ENCODE measurements around the gene CCDC91.

CCDC91 gene

DNA sequence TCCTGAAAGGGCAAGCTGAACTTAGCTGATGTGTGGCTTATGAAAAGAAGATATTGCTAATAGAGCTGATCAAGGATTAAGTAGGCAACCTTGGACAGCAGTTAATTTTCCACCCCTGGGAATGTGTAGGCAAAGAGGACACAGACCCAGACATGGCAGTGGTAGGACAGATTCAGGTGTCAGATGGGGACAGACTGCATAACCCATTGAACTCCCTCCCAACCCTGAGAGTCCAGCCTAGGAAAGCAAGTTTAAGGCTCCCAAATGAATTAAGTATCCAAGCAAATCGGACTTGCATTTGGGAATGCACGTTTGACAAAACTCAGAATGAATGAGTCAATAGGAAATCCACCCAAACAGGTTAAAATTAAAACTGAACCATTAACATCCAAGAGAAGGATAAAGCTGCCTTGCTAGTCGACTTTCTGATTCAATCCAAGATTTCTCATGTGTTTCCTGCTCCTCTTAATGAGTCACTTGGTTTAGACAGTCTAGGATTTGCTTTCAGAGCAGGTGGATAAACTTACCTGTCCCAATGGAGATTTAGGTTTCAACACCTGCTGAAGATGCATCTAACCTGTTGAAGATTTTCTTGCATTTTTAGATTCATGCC is 385.4 kb downstream of the CCDC91 start:
- Mint-ChIP-seq H3K9me3 (peaks cover 6% of the 10 kb centered on the region), H3K4me3 (no peak overlapping the region), H3K4me1 (no peaks in the 10 kb centered on the region), H3K27ac (ENCODE audit: low read depth) (no peak overlapping the region), H3K27me3 (no peaks in the 10 kb centered on the region), H3K36me3 (ENCODE audit: insufficient read depth) (peaks cover 2% of the 10 kb centered on the region)
- DNase-seq (ENCODE audit: low spot score in 2 of 2) (no peak), ATAC-seq (replicated peaks; ENCODE audit: extremely low read depth, poor library complexity, severe bottlenecking) (no peak)

DNA sequence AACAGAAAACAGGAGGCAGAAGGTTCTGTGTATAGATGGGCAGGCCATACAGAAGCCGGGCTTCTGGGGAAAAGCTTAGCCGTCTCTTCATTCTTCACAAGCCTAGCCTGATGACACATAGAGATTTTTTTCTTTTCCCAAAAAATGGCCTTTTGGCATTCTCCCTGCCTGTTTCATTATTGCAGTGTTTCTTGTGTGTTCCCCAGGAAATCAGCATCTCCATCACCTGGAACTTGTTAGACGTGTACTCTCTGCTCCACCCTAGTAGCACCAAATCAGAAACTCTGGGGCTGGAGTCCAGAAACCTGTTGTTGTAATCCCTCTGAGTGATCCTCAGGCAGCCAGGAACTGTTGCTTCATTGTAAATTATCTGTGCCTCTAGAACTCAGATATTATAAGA is 388.1 kb downstream of the CCDC91 start:
- Mint-ChIP-seq H3K9me3 (peaks cover 6% of the 10 kb centered on the region), H3K36me3 (ENCODE audit: insufficient read depth) (no peaks in the 10 kb centered on the region), H3K4me1 (no peaks in the 10 kb centered on the region), H3K27ac (ENCODE audit: low read depth) (no peak overlapping the region), H3K4me3 (no peak overlapping the region), H3K27me3 (no peaks in the 10 kb centered on the region)
- ATAC-seq (replicated peaks; ENCODE audit: extremely low read depth, poor library complexity, severe bottlenecking) (no peak), DNase-seq (ENCODE audit: low spot score in 2 of 2) (no peak)

DNA sequence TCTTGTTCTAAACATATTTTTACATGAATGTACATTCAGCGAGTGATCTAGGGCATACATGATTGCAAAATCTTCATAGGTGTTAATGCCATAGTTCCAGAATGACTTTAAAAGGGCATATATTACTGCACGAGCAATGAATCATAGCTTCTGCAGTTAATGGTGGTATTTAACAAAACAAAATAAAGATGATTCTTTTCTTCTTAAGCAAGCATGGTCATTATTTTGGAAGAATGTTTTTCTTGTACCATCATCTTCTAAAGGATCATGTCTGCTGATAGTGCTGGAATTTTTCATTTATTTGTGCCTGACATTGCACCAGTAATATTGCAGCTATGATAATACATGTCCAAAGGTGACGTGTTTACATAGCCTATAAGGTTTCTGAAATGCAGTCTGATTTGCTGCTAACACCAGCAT is 388.6 kb downstream of the CCDC91 start:
- Mint-ChIP-seq H3K4me3 (no peak overlapping the region), H3K27ac (ENCODE audit: low read depth) (no peak overlapping the region)

DNA sequence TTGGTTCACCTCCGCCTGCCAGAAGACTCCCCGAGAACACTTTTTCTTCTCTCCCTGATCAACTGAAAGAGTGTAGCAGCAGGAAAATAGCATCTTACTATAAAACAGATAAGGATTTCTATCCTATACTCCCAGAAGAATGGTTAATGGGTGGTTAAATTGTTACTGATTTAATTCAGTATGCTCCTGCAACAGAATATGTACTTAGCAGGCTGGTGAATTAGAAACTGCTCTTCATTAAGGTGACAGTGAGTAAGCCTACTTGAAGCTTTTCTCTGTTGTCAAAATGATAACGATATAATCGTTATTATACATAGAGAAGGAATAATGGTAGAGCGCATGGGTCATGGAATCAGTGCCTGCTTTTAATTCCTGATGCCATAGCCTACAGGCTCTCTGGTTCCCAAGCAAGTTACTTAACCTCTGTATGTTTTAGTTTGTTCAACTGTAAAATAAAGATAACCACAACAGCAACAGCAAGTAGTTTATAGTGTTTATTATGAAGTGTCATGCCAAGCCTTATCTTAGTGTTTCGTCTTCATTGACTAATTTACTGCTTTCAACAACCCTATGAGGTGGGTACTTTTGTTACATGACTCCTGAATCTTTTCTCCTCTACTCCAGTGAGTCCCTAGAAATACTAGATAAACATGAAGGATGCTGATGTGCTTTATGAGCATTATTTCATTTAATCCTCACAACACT is 392.6 kb downstream of the CCDC91 start:
- no peak for DNase-seq (ENCODE audit: low spot score in 2 of 2)
- Mint-ChIP-seq H3K4me1 (no peaks in the 10 kb centered on the region), H3K4me3 (no peak overlapping the region), H3K27ac (ENCODE audit: low read depth) (no peak overlapping the region), H3K36me3 (ENCODE audit: insufficient read depth) (no peaks in the 10 kb centered on the region), H3K27me3 (no peaks in the 10 kb centered on the region), H3K9me3 (peaks cover 6% of the 10 kb centered on the region)
- no peak for ATAC-seq (replicated peaks; ENCODE audit: extremely low read depth, poor library complexity, severe bottlenecking)

More for the DNA sequence above, 388.6 kb downstream of the CCDC91 start:
- no peak for ATAC-seq (replicated peaks; ENCODE audit: extremely low read depth, poor library complexity, severe bottlenecking)
- H3K4me1 Mint-ChIP-seq, result no peaks in the 10 kb centered on the region
- H3K27me3 Mint-ChIP-seq, result no peaks in the 10 kb centered on the region
- no peak for DNase-seq (ENCODE audit: low spot score in 2 of 2)
- peaks cover 6% of the 10 kb centered on the region for H3K9me3 Mint-ChIP-seq
- H3K36me3 Mint-ChIP-seq (ENCODE audit: insufficient read depth), result no peaks in the 10 kb centered on the region

DNA sequence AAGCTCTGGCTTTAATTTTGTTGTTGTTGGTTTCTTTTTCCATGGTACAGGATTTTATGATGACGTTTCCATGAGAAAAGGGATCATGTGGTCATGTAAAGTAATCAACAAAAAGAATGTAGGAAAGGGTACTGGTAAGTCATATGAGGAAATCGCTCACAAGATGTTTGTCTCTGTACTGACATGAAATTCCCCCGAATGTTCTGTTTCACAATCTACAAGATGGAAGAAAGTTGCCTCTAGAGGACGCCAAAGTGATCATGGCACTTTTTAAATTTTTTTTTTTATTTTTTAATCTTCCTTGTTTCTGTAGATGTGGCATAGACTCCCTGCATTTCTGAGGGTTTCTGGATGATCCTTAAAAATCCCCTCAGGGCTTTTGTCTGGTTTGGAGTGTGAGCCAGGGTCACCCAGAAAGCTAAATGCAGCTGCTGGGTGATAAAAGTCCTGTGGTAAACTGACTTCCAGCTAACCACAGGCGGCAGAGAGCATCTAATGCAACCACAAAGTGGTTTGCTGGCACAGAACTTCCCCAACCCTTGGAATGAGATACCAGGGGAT is 393.5 kb downstream of the CCDC91 start:
- Mint-ChIP-seq H3K27ac (ENCODE audit: low read depth) (no peak overlapping the region), H3K9me3 (peaks cover 6% of the 10 kb centered on the region), H3K27me3 (no peaks in the 10 kb centered on the region), H3K36me3 (ENCODE audit: insufficient read depth) (no peaks in the 10 kb centered on the region), H3K4me3 (no peak overlapping the region), H3K4me1 (no peaks in the 10 kb centered on the region)
- DNase-seq (ENCODE audit: low spot score in 2 of 2) (no peak), ATAC-seq (replicated peaks; ENCODE audit: extremely low read depth, poor library complexity, severe bottlenecking) (no peak)

DNA sequence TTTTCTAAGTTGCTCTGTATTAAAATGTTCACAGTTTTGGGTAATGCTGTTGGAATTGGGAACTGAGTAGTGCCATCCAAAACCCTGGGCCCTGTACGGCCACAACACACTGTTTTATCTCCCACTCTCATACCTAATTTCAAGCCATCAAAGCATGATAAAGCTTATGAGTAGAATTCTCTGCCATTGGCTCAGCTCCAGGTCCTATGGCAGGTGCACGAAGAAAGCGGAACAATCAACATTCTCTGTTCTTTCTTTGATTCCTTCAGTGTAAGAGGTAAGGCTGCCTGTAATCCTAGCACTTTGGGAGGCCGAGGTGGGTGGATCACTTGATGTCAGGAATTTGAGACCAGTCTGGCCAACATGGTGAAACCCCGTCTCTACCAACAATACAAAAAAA is 394.9 kb downstream of the CCDC91 start:
- DNase-seq (ENCODE audit: low spot score in 2 of 2) (no peak), ATAC-seq (replicated peaks; ENCODE audit: extremely low read depth, poor library complexity, severe bottlenecking) (no peak)
- Mint-ChIP-seq H3K4me3 (no peak overlapping the region), H3K9me3 (peaks cover 3% of the 10 kb centered on the region), H3K27me3 (no peaks in the 10 kb centered on the region), H3K27ac (ENCODE audit: low read depth) (no peak overlapping the region), H3K4me1 (no peaks in the 10 kb centered on the region), H3K36me3 (ENCODE audit: insufficient read depth) (no peaks in the 10 kb centered on the region)

DNA sequence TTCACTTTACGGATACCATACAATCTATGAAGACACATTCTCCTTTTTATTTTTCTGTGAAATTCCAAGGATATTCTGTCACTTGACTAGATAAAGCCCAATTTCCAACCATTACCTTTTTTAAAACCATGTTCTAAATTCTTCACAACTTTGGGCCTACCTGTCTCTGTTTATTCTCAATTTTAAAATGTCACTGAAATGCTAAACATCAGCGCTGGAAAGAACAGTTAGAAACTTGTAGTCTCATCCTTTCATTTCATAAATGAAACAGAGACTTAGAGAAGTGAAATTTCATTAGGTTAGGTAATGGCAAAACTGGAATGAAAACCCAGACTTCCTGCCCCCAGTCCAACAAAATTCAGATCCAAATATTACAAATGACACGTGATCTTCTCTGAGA is 396.2 kb downstream of the CCDC91 start:
- no peaks in the 10 kb centered on the region for H3K36me3 Mint-ChIP-seq (ENCODE audit: insufficient read depth)
- DNase-seq (ENCODE audit: low spot score in 2 of 2), result no peak
- peaks cover 1% of the 10 kb centered on the region for H3K9me3 Mint-ChIP-seq
- no peak for ATAC-seq (replicated peaks; ENCODE audit: extremely low read depth, poor library complexity, severe bottlenecking)
- no peaks in the 10 kb centered on the region for H3K27me3 Mint-ChIP-seq
- H3K27ac Mint-ChIP-seq (ENCODE audit: low read depth), result no peak overlapping the region
- H3K4me1 Mint-ChIP-seq, result no peaks in the 10 kb centered on the region
- no peak overlapping the region for H3K4me3 Mint-ChIP-seq

DNA sequence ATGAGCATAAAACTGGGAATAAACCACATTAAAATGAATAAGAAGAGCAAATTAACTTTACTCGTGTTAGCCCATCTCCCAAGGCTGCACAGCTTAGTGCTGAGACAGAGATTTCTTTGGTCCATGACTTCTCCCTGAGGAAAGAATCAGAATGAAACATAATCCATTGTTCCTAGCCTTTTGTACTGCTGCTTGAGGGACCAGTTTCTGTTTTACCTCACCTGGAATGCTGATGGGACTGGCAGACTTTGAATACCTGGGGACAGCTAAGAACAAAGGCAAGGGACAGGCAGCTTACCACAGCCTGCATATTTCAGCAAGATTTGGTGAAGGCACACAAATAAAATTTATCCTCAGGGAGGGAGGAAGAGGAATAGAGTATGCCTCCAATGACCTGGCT is 401.6 kb downstream of the CCDC91 start:
- no peak overlapping the region for H3K27ac Mint-ChIP-seq (ENCODE audit: low read depth)

More for the DNA sequence above, 401.6 kb downstream of the CCDC91 start:
- peaks cover 15% of the 10 kb centered on the region for H3K9me3 Mint-ChIP-seq
- H3K27me3 Mint-ChIP-seq, result no peaks in the 10 kb centered on the region
- no peaks in the 10 kb centered on the region for H3K36me3 Mint-ChIP-seq (ENCODE audit: insufficient read depth)
- no peaks in the 10 kb centered on the region for H3K4me1 Mint-ChIP-seq
- H3K4me3 Mint-ChIP-seq, result no peak overlapping the region
- ATAC-seq (replicated peaks; ENCODE audit: extremely low read depth, poor library complexity, severe bottlenecking) (no peak), DNase-seq (ENCODE audit: low spot score in 2 of 2) (no peak)
